ENCODE measurements around the gene RASGRP1. TPM values are rescaled to one million over a fixed set of nuclear protein-coding genes. Genes with fewer than 3 reads are reported as not detected.

The RASGRP1 gene
- total RNA-seq, 2 donors from 2014 or later = 0.60 to 0.67 TPM

- intact Hi-C loops (cut with DNase I) = loop anchor here in 1 of 2 donors (10.0 kb wide), 1 partner anchor 207 kb away; no protein-coding TSS in a partner anchor
- no peak for DNase-seq (ENCODE audit: low spot score)
Measured at GRCh38 chr15:38477637-38478036, 87.0 kb downstream of the RASGRP1 start.

- intact Hi-C loops (cut with DNase I) = loop anchor here in 1 of 2 donors (10.0 kb wide), 1 partner anchor 209 kb away; no protein-coding TSS in a partner anchor
- no peak for DNase-seq (ENCODE audit: low spot score)
Measured at GRCh38 chr15:38476120-38476519, 88.5 kb downstream of the RASGRP1 start.

GRCh38 chr15:38475361-38475760 lies 89.3 kb downstream of the RASGRP1 start:
- DNase-seq (ENCODE audit: low spot score) = no peak
- intact Hi-C loops (cut with DNase I) = loop anchor here in 1 of 2 donors (10.0 kb wide), 1 partner anchor 209 kb away; no protein-coding TSS in a partner anchor

GRCh38 chr15:38474155-38474757 lies 90.4 kb downstream of the RASGRP1 start:
- DNase-seq (ENCODE audit: low spot score) = no peak
- intact Hi-C loops (cut with DNase I) = loop anchor here in 1 of 2 donors (10.0 kb wide), 1 partner anchor 211 kb away; no protein-coding TSS in a partner anchor

- intact Hi-C loops (cut with DNase I) = loop anchor here in 1 of 2 donors (10.0 kb wide), 1 partner anchor 213 kb away; no protein-coding TSS in a partner anchor
- no peak for DNase-seq (ENCODE audit: low spot score)
Measured at GRCh38 chr15:38471974-38472373, 92.6 kb downstream of the RASGRP1 start.

- intact Hi-C loops (cut with DNase I) = loop anchor here in 1 of 2 donors (10.0 kb wide), 1 partner anchor 214 kb away; no protein-coding TSS in a partner anchor
- DNase-seq (ENCODE audit: low spot score) = no peak
Measured at GRCh38 chr15:38470816-38471215, 93.8 kb downstream of the RASGRP1 start.

- intact Hi-C loops (cut with DNase I) = no loop called here
Measured at GRCh38 chr15:38464675-38465074, 99.9 kb downstream of the RASGRP1 start.

GRCh38 chr15:38463893-38464292 lies 100.7 kb downstream of the RASGRP1 start:
- intact Hi-C loops (cut with DNase I) = no loop called here

More at GRCh38 chr15:38464675-38465074, 99.9 kb downstream of the RASGRP1 start:
- DNase-seq (ENCODE audit: low spot score) = no peak

GRCh38 chr15:38461066-38461833 lies 103.4 kb downstream of the RASGRP1 start:
- DNase-seq (ENCODE audit: low spot score) = no peak
- intact Hi-C loops (cut with DNase I) = no loop called here

More at GRCh38 chr15:38463893-38464292, 100.7 kb downstream of the RASGRP1 start:
- no peak for DNase-seq (ENCODE audit: low spot score)

GRCh38 chr15:38460543-38460942 lies 104.1 kb downstream of the RASGRP1 start:
- intact Hi-C loops (cut with DNase I) = no loop called here
- no peak for DNase-seq (ENCODE audit: low spot score)

- intact Hi-C loops (cut with DNase I) = no loop called here
- DNase-seq (ENCODE audit: low spot score) = no peak
Measured at GRCh38 chr15:38459480-38459879, 105.1 kb downstream of the RASGRP1 start.

- intact Hi-C loops (cut with DNase I) = no loop called here
- no peak for DNase-seq (ENCODE audit: low spot score)
Measured at GRCh38 chr15:38458646-38459045, 106.0 kb downstream of the RASGRP1 start.

- DNase-seq (ENCODE audit: low spot score) = no peak
- intact Hi-C loops (cut with DNase I) = no loop called here
Measured at GRCh38 chr15:38455092-38455491, 109.5 kb downstream of the RASGRP1 start.

GRCh38 chr15:38454696-38455090 lies 109.9 kb downstream of the RASGRP1 start:
- no peak for DNase-seq (ENCODE audit: low spot score)
- intact Hi-C loops (cut with DNase I) = no loop called here

- intact Hi-C loops (cut with DNase I) = no loop called here
- peak; percentile 96 for DNase-seq (ENCODE audit: low spot score)
Measured at GRCh38 chr15:38453971-38454695, 110.5 kb downstream of the RASGRP1 start, which contains the start of gene FAM98B. TSS of gene FAM98B (plus strand) at chr15:38454127. CDS start at chr15:38454162, 35 bp downstream.

- intact Hi-C loops (cut with DNase I) = loop anchor here (5.0 to 10.0 kb wide), 2 partner anchors 244 to 251 kb away; no protein-coding TSS in a partner anchor
Measured at GRCh38 chr15:38441130-38441519, 123.5 kb downstream of the RASGRP1 start.

GRCh38 chr15:38440353-38441129 lies 124.1 kb downstream of the RASGRP1 start:
- no peak for DNase-seq (ENCODE audit: low spot score)
- intact Hi-C loops (cut with DNase I) = loop anchor here (5.0 to 10.0 kb wide), 2 partner anchors 244 to 252 kb away; no protein-coding TSS in a partner anchor

More at GRCh38 chr15:38441130-38441519, 123.5 kb downstream of the RASGRP1 start:
- DNase-seq (ENCODE audit: low spot score) = no peak

All from posterior vena cava (tissue), 2 donors.